Smooth muscle cell (in vitro differentiated cells): ENCODE results near the gene HDAC4. TPM values are rescaled to one million over a fixed set of nuclear protein-coding genes. Genes with fewer than 3 reads are reported as not detected.
A peak's percentile ranks its signal among the peaks of the same experiment; 100 is the strongest.

Source experiments
- DNase-seq: peaks from one replicate; lab custom pipeline; 2025; ENCODE audit not compliant: unreplicated experiment; lab: John Stamatoyannopoulos, UW
- H2AFZ ChIP-seq: fragments of 200-600 bp; sonication (generic); 2 replicates; pipeline ENCODE4 v1.6.0; 2016; ENCODE audit warnings: antibody characterized with exemption, low read depth, mild to moderate bottlenecking
- H3F3A ChIP-seq: fragments of 200-600 bp; sonication (generic); 2 replicates; pipeline ENCODE4 v1.6.0; 2017; ENCODE audit warnings: antibody characterized with exemption, low read depth
- H3K27ac ChIP-seq: fragments of 200-600 bp; sonication (generic); 2 replicates; pipeline ENCODE4 v1.5.1; 2016; ENCODE audit warnings: low read depth, mild to moderate bottlenecking
- H3K27me3 ChIP-seq: fragments of 200-600 bp; sonication (generic); 2 replicates; pipeline ENCODE4 v1.6.1; 2016; ENCODE audit warnings: low read depth, mild to moderate bottlenecking
- H3K36me3 ChIP-seq: fragments of 200-600 bp; sonication (generic); 2 replicates; pipeline ENCODE4 v1.5.1; 2016; ENCODE audit warnings: low read depth
- H3K4me1 ChIP-seq: fragments of 200-600 bp; sonication (generic); 2 replicates; pipeline ENCODE4 v1.5.1; 2016; ENCODE audit warnings: low read depth
- H3K4me2 ChIP-seq: fragments of 200-600 bp; sonication (generic); 2 replicates; pipeline ENCODE4 v1.6.0; 2016; ENCODE audit warnings: mild to moderate bottlenecking
- H3K4me3 ChIP-seq: fragments of 200-600 bp; sonication (generic); 2 replicates; pipeline ENCODE4 v1.5.1; 2016; ENCODE audit warnings: mild to moderate bottlenecking
- H3K79me2 ChIP-seq: fragments of 200-600 bp; sonication (generic); 2 replicates; pipeline ENCODE4 v1.6.0; 2016; ENCODE audit warnings: low read depth, mild to moderate bottlenecking
- H3K9ac ChIP-seq: fragments of 200-600 bp; sonication (generic); 2 replicates; pipeline ENCODE4 v1.6.0; 2016; ENCODE audit warnings: low read depth
- H3K9me3 ChIP-seq: fragments of 200-600 bp; sonication (generic); replicated peaks from 2 replicates; pipeline ENCODE4 v1.5.1; 2016; ENCODE audit warnings: low read depth
- H4K20me1 ChIP-seq: fragments of 200-600 bp; sonication (generic); 2 replicates; pipeline ENCODE4 v1.6.0; 2016; ENCODE audit warnings: low read depth
- CTCF ChIP-seq: fragments of 200-600 bp; sonication (generic); IDR thresholded peaks from 2 replicates; pipeline ENCODE4 v1.5.1; 2017; ENCODE audit warnings: borderline replicate concordance, mild to moderate bottlenecking, antibody characterized with exemption; ENCODE audit not compliant: insufficient read depth, poor library complexity, severe bottlenecking
- WGBS: methylation state at CpG from one replicate; pipeline ENCODE4 v1.1.7; 2016; ENCODE audit warnings: low lambda C conversion rate; 5-methylcytosine and 5-hydroxymethylcytosine counted together
- polyA plus RNA-seq: library from polyadenylated mRNA; unstranded; fragments of >200 nt; fragmentation: Nextera tagmentation; extraction: Ambion mirVana; gene quantifications from 2 replicates; pipeline ENCODE4 v1.2.1, GENCODE V29; 2016
- total RNA-seq: library from RNA; depleted of rRNA; stranded (reverse); fragments of >200 nt; gene quantifications from 2 replicates; pipeline ENCODE4 v1.2.3, GENCODE V29; 2014

HDAC4 gene
- total and polyA plus RNA-seq, 2 experiments from 2014 or later, result 6.2 to 35.7 TPM

- Histone ChIP-seq H3K9ac (no peak overlapping the region), H3K9me3 (no peaks in the 10 kb centered on the region), H3K79me2 (peaks cover 56% of the 10 kb centered on the region), H3K4me2 (no peak overlapping the region), H3F3A (no peaks in the 10 kb centered on the region), H3K4me1 (peaks cover 34% of the 10 kb centered on the region), H4K20me1 (no peaks in the 10 kb centered on the region), H2AFZ (no peak overlapping the region), H3K27me3 (no peaks in the 10 kb centered on the region), H3K36me3 (no peaks in the 10 kb centered on the region), H3K4me3 (no peak overlapping the region), H3K27ac (no peak overlapping the region)
- no peak for TF ChIP-seq CTCF
- WGBS, result 97% methylated on average over 9 of the region's 9 CpGs
- DNase-seq, result no peak
These were observed 128.2 kb downstream of the HDAC4 start for GRCh38 chr2:239272626-239273025.

- H3F3A ChIP-seq, result no peaks in the 10 kb centered on the region
- H3K36me3 ChIP-seq, result no peaks in the 10 kb centered on the region
- no peak for DNase-seq
- no peak for TF ChIP-seq CTCF
- no peak overlapping the region for H2AFZ ChIP-seq
- H3K27ac ChIP-seq, result no peak overlapping the region
- H3K4me3 ChIP-seq, result no peak overlapping the region
- H3K27me3 ChIP-seq, result no peaks in the 10 kb centered on the region
- H3K79me2 ChIP-seq, result peaks cover 49% of the 10 kb centered on the region
- 63% methylated on average over 5 of the region's 5 CpGs for WGBS
- no peaks in the 10 kb centered on the region for H4K20me1 ChIP-seq
- H3K9ac ChIP-seq, result no peak overlapping the region
- H3K9me3 ChIP-seq, result no peaks in the 10 kb centered on the region
- peaks cover 39% of the 10 kb centered on the region for H3K4me1 ChIP-seq
- no peak overlapping the region for H3K4me2 ChIP-seq
These were observed 128.9 kb downstream of the HDAC4 start for GRCh38 chr2:239271882-239272281.

GRCh38 chr2:239271471-239271870 is 129.3 kb downstream of the HDAC4 start:
- Histone ChIP-seq H3K27ac (no peak overlapping the region), H3K9me3 (no peaks in the 10 kb centered on the region), H4K20me1 (no peaks in the 10 kb centered on the region), H3K4me2 (no peak overlapping the region), H2AFZ (no peak overlapping the region), H3K27me3 (no peaks in the 10 kb centered on the region), H3K4me1 (peaks cover 39% of the 10 kb centered on the region), H3K4me3 (no peak overlapping the region), H3F3A (no peaks in the 10 kb centered on the region), H3K36me3 (no peaks in the 10 kb centered on the region), H3K79me2 (peaks cover 49% of the 10 kb centered on the region), H3K9ac (no peak overlapping the region)
- 86% methylated on average over 11 of the region's 11 CpGs for WGBS
- no peak for DNase-seq
- no peak for TF ChIP-seq CTCF

- Histone ChIP-seq H3K4me3 (no peak overlapping the region), H3K36me3 (no peaks in the 10 kb centered on the region), H3K27me3 (no peaks in the 10 kb centered on the region), H3K9ac (no peak overlapping the region), H3F3A (no peaks in the 10 kb centered on the region), H3K9me3 (no peaks in the 10 kb centered on the region), H4K20me1 (peaks cover 3% of the 10 kb centered on the region), H3K27ac (no peak overlapping the region), H2AFZ (no peak overlapping the region), H3K4me1 (peaks cover 30% of the 10 kb centered on the region), H3K79me2 (peaks cover 56% of the 10 kb centered on the region), H3K4me2 (peak overlapping the region; percentile 6)
- TF ChIP-seq CTCF, result no peak
- no peak for DNase-seq
- WGBS, result 94% methylated on average over 10 of the region's 10 CpGs
These were observed 130.9 kb downstream of the HDAC4 start for GRCh38 chr2:239269916-239270315.
